HepG2 (cell line): ENCODE results near the gene OR52N1.

Experiments used
- ATAD3A ChIP-seq: sonication (generic); formaldehyde crosslinking; IDR thresholded peaks from 2 replicates; pipeline ENCODE4 v1.4.0; 2020; ENCODE audit warnings: missing genetic modification reagents
- CBX1 ChIP-seq: IDR thresholded peaks from one replicate; pipeline ENCODE4 v1.6.1; 2016; ENCODE audit warnings: antibody characterized with exemption, low read depth
- CEBPB ChIP-seq: IDR thresholded peaks from 2 replicates; pipeline ENCODE4 v1.6.1; 2011; ENCODE audit warnings: low read depth, low read length, improper control_type of control experiment, borderline replicate concordance
- CTCF ChIP-seq: sonication (generic); formaldehyde crosslinking; IDR thresholded peaks from 2 replicates; pipeline ENCODE4 v1.5.0; 2020; ENCODE audit warnings: mild to moderate bottlenecking, missing genetic modification reagents, moderate library complexity
- HDAC2 ChIP-seq: sonication (generic); formaldehyde crosslinking; IDR thresholded peaks from 2 replicates; pipeline ENCODE4 v1.4.0; 2020; ENCODE audit warnings: missing genetic modification reagents
- JUN ChIP-seq: sonication (generic); formaldehyde crosslinking; IDR thresholded peaks from 2 replicates; pipeline ENCODE4 v1.4.0; 2020; ENCODE audit warnings: mild to moderate bottlenecking, missing genetic modification reagents
- MTF1 ChIP-seq: sonication (generic); formaldehyde crosslinking; IDR thresholded peaks from 2 replicates; pipeline ENCODE4 v1.5.0; 2020; ENCODE audit warnings: missing genetic modification reagents
- SMARCC2 ChIP-seq: fragments of 450-650 bp; IDR thresholded peaks from 2 replicates; pipeline ENCODE4 v1.6.1; 2017; ENCODE audit warnings: antibody characterized with exemption, mild to moderate bottlenecking
- TBX2 ChIP-seq: sonication (generic); formaldehyde crosslinking; IDR thresholded peaks from 2 replicates; pipeline ENCODE4 v1.5.0; 2020; ENCODE audit warnings: missing genetic modification reagents, mild to moderate bottlenecking, borderline replicate concordance

GRCh38 chr11:5803982-5804381, 12.9 kb upstream of the OR52N1 start:
- TF ChIP-seq MTF1 (no peak), SMARCC2 (no peak), TBX2 (CRISPR knock-in tag) (no peak), CEBPB (no peak), HDAC2 (CRISPR knock-in tag) (no peak), CTCF (CRISPR knock-in tag) (no peak), CBX1 (no peak), ATAD3A (CRISPR knock-in tag) (no peak), JUN (no peak)
